ENCODE data around the gene CACTIN. TPM values are rescaled to one million over a fixed set of nuclear protein-coding genes. Genes with fewer than 3 reads are reported as not detected.

The CACTIN gene
- total RNA-seq, 4 donors from 2014 or later: 14.4 to 31.1 (median 22.5) TPM

DNA sequence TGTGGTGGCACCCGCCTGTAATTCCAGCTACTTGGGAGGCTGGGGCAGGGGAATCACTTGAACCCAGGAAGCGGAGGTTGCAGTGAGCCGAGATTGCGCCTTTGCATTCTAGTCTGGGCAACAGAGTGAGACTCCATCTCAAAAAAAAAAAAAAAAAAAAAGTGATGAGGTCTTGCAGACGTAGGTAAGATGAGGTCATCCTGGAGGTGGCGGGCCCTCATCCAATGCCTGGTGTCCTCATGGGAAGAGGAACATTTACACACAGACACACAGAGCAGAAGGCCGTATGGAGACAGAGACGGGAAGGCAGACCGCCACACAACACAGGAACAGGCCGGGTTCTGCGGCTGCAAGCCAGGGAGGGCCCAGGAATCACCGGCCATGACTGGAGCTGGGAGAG lies 4.4 kb downstream of the CACTIN start:
- TF ChIP-seq, protein P1, sequence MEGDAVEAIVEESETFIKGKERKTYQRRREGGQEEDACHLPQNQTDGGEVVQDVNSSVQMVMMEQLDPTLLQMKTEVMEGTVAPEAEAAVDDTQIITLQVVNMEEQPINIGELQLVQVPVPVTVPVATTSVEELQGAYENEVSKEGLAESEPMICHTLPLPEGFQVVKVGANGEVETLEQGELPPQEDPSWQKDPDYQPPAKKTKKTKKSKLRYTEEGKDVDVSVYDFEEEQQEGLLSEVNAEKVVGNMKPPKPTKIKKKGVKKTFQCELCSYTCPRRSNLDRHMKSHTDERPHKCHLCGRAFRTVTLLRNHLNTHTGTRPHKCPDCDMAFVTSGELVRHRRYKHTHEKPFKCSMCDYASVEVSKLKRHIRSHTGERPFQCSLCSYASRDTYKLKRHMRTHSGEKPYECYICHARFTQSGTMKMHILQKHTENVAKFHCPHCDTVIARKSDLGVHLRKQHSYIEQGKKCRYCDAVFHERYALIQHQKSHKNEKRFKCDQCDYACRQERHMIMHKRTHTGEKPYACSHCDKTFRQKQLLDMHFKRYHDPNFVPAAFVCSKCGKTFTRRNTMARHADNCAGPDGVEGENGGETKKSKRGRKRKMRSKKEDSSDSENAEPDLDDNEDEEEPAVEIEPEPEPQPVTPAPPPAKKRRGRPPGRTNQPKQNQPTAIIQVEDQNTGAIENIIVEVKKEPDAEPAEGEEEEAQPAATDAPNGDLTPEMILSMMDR (IDR thresholded peaks at IDR 0.05): no peak
- no peak for ATAC-seq (ENCODE audit: low FRiP score)
- no peak for DNase-seq (ENCODE audit: low spot score)

DNA sequence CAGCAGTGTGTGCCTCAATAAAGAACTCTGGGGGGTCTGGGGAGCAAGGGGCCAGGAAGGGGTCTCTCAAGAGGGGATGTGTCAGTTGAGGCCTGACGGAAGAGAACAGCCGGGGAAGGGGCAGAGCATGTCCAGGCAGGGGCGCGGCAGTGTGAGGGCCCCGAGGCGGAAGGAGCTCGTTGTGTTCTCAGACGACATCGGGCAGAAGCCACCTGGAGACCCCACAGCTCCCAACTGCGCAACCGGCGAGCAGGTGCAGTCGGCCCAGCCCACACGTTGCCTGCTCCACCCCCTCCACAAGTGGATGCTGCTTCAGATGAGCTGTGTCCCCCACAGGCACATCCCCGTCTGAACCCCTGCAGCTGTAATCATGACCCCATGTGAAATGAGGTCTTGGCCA lies 4.9 kb downstream of the CACTIN start:
- no peak for DNase-seq (ENCODE audit: low spot score)
- ATAC-seq (ENCODE audit: low FRiP score): no peak
- TF ChIP-seq, protein P1 (IDR thresholded peaks at IDR 0.05): no peak

DNA sequence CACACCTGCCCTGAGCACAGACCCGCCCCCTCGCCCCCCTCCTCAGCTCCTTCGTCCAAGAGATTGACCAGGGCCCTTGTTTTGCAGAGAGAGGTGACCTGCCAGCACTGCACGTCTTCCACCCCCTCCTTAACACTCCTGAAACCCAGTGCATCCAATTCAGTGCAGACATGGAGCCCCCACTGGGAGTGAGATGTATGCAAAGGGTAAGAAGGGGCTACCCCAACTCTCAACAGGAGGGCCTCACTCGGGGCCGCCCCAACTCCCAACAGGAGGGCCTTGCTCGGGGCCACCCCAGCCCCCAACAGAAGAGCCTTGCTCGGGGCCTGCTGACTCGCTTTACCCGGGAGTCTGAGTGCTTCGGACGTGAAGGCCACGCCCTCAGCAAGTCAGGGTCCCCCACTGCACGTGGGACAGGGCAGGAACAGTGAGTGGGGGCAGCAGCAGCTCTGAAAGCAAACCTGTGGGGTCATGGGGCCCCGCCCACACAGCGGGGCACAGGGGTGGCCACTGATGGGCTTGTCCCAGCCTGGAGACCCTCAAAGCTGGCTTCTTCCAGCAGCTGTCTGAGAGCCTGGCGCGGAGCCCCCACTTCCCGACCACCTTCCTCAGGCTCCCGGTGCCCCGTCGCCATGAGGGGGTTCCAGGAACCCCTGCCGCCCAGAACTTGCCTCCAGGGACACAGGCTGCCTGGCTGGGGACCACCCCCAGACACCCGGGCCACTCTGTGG lies 5.6 kb downstream of the CACTIN start:
- no peak for ATAC-seq (ENCODE audit: low FRiP score)
- TF ChIP-seq, protein P1 (IDR thresholded peaks at IDR 0.05): no peak
- DNase-seq (ENCODE audit: low spot score): no peak

DNA sequence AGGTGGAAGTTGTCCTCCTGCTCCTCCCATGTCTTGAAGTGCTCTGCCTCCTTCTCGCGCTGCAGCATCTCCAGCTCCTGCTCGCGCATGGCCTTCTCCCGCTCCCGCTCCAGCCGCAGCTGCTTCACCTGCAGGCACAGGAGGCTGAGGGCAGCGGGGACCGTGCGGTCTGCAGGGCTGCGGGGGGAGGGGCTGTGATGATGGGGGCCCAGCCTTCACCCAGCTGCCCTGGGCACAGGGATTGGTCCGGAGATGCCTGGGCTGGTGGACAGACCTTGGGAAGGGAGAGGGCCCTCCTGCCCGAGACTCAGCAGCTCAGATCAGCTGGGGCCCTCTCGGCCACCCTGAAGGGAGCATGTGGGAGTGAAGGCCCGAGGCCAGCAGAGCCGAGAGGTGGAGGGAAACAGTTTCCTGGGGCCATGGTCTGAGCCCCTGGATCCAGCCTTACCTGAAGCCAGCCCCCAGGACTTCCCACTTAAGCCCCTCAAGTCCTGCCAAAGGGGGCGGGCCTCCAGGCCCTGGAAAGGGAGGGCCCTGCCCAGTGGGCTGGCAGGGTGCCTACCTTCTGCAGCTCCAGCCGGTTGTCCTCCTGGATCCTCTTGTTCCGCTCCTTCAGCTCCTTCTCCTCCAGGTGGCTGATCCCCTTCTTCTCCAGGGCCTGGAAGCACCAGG lies 6.3 kb downstream of the CACTIN start:
- ATAC-seq (ENCODE audit: low FRiP score) (no peak), DNase-seq (ENCODE audit: low spot score) (no peak)
- TF ChIP-seq, protein P1 (IDR thresholded peaks at IDR 0.05): no peak

DNA sequence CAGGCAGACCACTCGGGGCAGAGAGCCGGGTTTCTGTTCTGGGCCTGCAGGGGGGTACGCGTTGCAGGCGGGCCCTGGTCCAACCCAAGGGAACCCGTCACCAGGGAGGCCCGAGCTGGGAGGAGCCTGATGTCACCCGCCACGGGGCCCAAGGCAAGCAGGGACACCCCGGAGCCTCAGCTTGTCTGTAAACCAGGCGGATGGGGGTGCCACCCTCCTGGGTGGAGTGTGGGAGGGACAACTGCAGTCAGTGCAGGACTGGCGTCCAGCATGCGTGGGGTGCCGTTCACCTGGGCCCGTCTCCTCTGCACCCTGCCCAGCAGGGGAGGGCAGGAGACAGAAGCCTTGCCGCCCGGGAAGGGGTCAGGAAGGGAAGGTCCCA lies 7.0 kb downstream of the CACTIN start:
- ATAC-seq (ENCODE audit: low FRiP score) (no peak), DNase-seq (ENCODE audit: low spot score) (no peak)
- TF ChIP-seq, protein P1 (IDR thresholded peaks at IDR 0.05): no peak

DNA sequence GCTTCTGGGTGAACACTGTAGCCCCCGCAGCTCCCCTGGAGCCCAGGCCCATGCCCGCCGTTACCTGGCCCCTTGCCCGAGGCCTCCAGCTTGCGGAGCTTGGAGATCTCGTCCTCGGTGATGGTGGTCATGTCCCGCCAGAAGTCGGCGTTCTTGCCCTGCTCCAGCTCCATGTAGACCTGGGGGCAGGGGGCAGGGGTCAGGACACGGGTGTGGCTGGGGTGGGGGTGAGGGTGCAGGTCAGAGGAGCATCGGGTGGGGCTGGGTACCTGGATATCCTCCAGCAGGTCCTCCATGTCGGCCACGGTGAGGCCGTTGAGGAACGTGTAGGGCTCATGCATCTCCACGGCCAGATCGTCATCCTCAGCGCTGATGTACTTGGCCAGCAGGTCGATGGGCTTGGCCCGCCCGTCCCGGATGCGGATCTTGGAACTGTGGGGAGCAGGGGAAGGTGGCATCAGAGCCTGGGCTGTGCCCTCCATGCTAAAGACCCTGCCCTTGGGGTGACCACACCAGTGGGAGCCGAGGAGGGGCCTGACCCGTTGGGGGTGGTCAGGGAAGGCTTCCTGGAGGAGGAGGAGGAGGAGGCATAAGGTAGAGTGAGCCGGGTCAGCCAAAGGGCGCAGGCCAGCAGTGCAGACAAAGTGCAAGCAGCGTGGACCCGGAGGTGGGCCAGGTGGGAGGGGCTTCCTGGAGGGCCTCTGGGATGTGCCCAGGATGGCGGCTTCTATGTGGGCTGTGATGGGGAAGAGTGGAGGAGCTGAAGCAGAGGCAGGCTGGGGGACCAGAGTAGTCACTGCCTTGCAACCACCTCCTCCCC lies 7.6 kb downstream of the CACTIN start:
- ATAC-seq (ENCODE audit: low FRiP score): no peak
- DNase-seq (ENCODE audit: low spot score): no peak
- TF ChIP-seq, protein P1 (IDR thresholded peaks at IDR 0.05): peak in 1 of 3 donors; percentile 39

All from omental fat pad (tissue), 4 donors.